ENCODE data around the gene BEND3. TPM values are rescaled to one million over a fixed set of nuclear protein-coding genes. Genes with fewer than 3 reads are reported as not detected.

BEND3 gene
- total and polyA plus RNA-seq, 7 donors = 0.52 to 3.8 (median 1.7) TPM

GRCh38 chr6:107070686-107071085 is 44.6 kb downstream of the BEND3 start:
- no peak for DNase-seq
- Histone ChIP-seq H3K27me3 (ENCODE audit: insufficient read depth in 3 of 3, low read length in 2 of 3) (no peaks in the 10 kb centered on the region), H3K27ac (no peak overlapping the region), H3K4me3 (no peak overlapping the region), H3K4me1 (no peaks in the 10 kb centered on the region), H3K36me3 (ENCODE audit: insufficient read depth in 1 of 2, low read depth in 1 of 2) (peaks cover 0 to 8% of the 10 kb centered on the region in 2 donors), H3K9me3 (no peaks in the 10 kb centered on the region)
- intact Hi-C loops (cut with DNase I) = no loop called here
- TF ChIP-seq, protein P1, sequence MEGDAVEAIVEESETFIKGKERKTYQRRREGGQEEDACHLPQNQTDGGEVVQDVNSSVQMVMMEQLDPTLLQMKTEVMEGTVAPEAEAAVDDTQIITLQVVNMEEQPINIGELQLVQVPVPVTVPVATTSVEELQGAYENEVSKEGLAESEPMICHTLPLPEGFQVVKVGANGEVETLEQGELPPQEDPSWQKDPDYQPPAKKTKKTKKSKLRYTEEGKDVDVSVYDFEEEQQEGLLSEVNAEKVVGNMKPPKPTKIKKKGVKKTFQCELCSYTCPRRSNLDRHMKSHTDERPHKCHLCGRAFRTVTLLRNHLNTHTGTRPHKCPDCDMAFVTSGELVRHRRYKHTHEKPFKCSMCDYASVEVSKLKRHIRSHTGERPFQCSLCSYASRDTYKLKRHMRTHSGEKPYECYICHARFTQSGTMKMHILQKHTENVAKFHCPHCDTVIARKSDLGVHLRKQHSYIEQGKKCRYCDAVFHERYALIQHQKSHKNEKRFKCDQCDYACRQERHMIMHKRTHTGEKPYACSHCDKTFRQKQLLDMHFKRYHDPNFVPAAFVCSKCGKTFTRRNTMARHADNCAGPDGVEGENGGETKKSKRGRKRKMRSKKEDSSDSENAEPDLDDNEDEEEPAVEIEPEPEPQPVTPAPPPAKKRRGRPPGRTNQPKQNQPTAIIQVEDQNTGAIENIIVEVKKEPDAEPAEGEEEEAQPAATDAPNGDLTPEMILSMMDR (IDR thresholded peaks at IDR 0.05) = no peak
- 93 to 94% (median 93%) methylated on average over 12 of the region's 12 CpGs for WGBS, 3 donors
- no peak for ATAC-seq

- Histone ChIP-seq H3K4me1 (peaks cover 2% of the 10 kb centered on the region), H3K9me3 (no peaks in the 10 kb centered on the region), H3K27ac (no peak overlapping the region), H3K36me3 (ENCODE audit: insufficient read depth in 1 of 2, low read depth in 1 of 2) (peaks cover 0 to 8% of the 10 kb centered on the region in 2 donors), H3K4me3 (no peak overlapping the region), H3K27me3 (ENCODE audit: insufficient read depth in 3 of 3, low read length in 2 of 3) (no peaks in the 10 kb centered on the region)
- 97 to 98% (median 97%) methylated on average over 53 of the region's 53 CpGs for WGBS, 3 donors
- no peak for DNase-seq
- intact Hi-C loops (cut with DNase I) = no loop called here
- ATAC-seq = no peak
- TF ChIP-seq, protein P1 (IDR thresholded peaks at IDR 0.05) = no peak
These were observed 45.4 kb downstream of the BEND3 start for GRCh38 chr6:107069631-107070548.

DNA sequence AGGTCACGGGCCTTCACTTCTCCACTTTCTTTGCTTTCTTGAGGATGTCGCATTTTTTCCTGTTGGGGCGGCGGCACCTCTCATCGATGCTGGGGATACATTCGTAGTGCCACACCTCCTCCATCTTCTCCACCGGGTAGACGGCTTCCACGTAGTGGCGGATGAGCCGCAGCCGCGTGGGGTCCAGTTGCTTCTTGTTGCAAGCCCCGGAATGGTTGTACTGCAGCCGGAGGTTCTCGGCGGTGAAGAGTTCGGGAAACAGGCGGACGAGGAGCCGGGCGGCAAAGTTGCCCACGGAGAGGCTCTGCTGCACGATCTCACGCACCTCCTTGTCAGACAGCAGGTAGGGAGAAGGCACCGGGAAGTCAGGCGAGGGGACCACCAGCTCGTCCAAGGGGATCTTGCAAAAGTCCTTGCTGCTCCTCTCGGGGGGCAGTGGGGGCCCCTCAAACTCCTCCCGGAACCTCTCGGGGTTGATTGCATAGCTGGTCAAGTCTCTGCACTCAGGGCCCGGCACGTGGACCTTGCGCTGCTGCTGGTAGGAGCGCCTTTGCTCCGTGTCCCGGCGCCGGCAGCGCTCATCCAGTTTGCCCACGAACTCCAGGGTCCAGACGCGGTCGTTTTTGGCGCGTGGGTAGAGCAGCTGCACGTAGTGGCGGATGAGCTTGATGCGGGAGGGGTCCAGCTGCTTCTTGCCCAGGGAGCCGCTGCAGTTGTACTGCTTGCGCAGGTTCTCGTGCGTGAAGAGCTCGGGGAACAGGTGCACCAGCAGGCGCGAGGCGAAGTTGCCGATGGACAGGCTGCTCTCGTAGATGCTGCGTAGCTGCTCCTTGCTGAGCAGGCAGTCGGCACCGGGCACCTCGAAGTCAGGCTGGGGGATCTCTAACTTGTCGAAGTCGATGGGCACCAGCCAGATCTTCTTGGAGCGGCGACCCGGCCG is 46.4 kb downstream of the BEND3 start:
- intact Hi-C loops (cut with DNase I) = no loop called here
- TF ChIP-seq, protein P1 (IDR thresholded peaks at IDR 0.05) = no peak
- ATAC-seq = no peak
- 96 to 97% (median 97%) methylated on average over 69 of the region's 69 CpGs for WGBS, 3 donors
- Histone ChIP-seq H3K27me3 (ENCODE audit: insufficient read depth in 3 of 3, low read length in 2 of 3) (no peaks in the 10 kb centered on the region), H3K4me1 (peaks cover 4% of the 10 kb centered on the region), H3K9me3 (no peaks in the 10 kb centered on the region), H3K27ac (no peak overlapping the region), H3K4me3 (no peak overlapping the region), H3K36me3 (ENCODE audit: insufficient read depth in 1 of 2, low read depth in 1 of 2) (peaks cover 0 to 8% of the 10 kb centered on the region in 2 donors)
- no peak for DNase-seq

- Histone ChIP-seq H3K27me3 (ENCODE audit: insufficient read depth in 3 of 3, low read length in 2 of 3) (no peaks in the 10 kb centered on the region), H3K36me3 (ENCODE audit: insufficient read depth in 1 of 2, low read depth in 1 of 2) (peaks cover 0 to 8% of the 10 kb centered on the region in 2 donors), H3K27ac (no peak overlapping the region), H3K4me1 (peaks cover 4% of the 10 kb centered on the region), H3K4me3 (no peak overlapping the region), H3K9me3 (no peaks in the 10 kb centered on the region)
- intact Hi-C loops (cut with DNase I) = no loop called here
- DNase-seq (no peak), ATAC-seq (no peak)
- TF ChIP-seq, protein P1 (IDR thresholded peaks at IDR 0.05) = no peak
- WGBS, 3 donors = 84 to 88% (median 86%) methylated on average over 9 of the region's 9 CpGs
These were observed 48.3 kb downstream of the BEND3 start for GRCh38 chr6:107066697-107067659.
